KG1 (cell line): Measurements from ENCODE around the gene GPC4.
"Not testable (repeated sequence)": the region's sequence is repeated elsewhere in the genome, so short reads cannot be mapped to it uniquely, and the experiment has no call there.

Experiments used
- DNase-seq: peaks from one replicate; lab custom pipeline; 2025; lab: John Stamatoyannopoulos, UW

Gene GPC4

DNA sequence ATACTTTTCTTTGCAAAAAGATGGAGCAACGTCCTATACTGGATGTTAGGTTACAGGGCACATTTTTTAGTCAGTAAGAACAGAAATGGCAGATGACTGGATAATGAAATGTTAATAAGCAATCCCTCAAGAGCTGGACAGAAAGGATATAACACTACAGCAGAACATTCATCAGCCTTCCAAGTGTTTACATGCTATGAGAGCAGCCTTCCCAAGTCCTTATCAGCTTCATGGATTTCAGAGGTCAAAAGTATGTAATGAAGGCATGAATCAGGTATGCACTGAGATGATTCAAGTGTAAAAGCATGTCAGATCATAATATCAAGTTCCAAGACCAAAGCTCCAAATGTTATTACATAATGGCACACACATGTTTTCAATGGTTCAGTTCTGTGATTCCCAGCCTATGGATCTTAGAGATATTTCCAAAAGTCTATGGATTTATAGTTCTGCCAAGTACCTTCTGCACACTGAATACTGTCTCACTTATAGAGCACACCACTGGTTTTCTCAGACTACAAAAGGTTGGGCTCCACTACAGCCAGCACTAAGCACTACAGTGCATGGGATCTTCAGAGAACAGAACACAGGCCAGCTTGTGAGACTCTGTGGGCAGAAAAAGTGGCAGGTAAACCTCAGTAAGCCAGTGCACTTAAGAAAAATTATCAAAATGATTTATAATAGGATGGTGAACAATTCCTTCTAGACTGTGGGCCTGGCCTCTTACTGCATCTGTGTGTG is 49.2 kb downstream of the GPC4 start:
- DNase-seq: no peak

DNA sequence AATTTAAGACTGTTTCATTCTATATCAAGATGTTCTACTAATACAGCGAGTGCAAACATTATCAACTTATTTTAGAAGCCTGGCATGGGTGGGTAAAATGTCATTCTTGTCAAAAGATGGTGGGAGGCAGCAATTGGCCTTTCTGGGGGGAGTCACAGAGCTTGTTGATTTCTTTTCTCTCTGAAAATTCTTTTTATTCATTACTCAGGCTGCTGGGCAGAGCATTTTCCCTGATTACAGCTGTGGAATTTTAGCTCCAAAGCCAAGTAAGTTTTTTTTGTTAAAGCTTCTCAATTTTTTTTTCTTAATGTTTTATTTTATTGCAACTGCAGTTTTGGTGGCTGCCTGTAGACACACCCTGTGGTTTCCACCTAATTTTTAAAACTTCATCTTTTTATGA is 50.4 kb downstream of the GPC4 start:
- no peak for DNase-seq

DNA sequence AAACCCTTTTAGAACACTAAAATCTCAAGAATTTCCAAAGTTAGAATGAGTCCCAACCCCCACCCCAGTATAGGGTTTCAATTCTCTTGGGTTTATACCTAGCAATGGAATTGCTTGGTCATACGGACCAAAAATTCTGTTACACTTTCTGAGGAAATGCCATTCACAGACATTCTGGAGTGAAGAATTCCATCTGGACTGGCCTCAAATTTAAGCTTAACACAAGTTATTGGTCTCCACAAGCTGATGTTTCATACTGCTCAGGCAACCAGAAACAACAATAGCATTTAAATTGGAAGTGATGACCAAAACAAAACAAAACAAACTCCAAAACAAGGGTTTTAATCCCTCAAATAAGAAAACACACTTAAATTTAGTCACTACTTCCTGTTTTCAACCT is 51.1 kb downstream of the GPC4 start:
- DNase-seq: no peak

DNA sequence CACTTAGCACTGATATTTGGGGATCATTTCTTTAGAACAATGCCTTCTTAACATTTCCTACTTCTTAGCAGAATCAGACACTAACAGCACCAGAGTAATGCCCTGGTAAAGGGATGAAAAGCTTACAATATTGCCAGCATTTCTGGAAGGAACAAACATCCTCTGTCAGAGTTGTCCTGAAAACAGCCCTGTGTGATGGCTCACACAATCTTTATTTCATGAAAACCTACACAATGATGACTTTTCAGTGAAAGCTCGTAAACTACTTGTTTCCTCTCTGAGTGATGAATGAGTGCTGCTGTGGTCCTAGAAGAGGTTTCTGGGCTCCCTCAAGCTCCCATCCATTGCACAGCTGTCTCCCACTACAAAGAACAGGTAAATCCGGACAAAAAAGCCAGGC is 52.8 kb downstream of the GPC4 start:
- no peak for DNase-seq

DNA sequence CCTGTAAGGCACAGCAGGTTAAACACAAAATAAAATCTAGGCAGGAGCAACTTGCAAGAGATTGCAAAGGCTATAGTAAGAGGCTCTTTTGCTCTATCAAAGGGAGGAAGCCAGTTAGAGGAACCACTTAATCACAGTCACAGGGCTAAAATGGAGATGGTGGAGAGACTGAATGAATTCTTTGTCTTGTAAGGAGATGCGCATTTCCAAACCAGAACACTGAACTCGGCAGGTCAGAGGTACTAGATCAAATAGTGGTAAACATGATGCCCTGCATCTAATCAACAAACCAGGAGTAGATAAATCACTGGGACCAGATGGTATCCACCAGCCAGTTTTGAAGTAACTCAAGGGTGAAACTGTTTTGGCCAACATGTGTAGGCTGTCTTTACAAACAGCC is 55.8 kb downstream of the GPC4 start:
- DNase-seq: no peak

DNA sequence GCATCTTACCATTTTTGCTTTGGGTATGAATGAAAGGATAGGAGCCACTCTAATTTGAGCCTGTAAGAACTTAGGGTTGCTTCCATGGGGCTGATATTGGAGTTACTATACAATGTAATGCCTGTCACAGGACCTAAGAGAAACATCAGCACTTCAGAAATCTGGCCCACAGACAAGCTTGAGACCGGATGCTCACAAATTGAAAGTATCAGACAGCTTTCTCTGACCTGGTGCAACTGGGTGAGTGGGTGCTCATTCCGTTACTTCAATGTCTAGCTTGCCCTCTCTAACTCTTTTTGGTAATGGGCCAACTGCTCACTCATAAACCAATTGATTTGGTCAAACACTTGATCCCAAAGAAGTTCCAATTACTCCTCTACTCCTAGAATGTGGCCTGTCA is 62.1 kb downstream of the GPC4 start:
- DNase-seq: no peak

DNA sequence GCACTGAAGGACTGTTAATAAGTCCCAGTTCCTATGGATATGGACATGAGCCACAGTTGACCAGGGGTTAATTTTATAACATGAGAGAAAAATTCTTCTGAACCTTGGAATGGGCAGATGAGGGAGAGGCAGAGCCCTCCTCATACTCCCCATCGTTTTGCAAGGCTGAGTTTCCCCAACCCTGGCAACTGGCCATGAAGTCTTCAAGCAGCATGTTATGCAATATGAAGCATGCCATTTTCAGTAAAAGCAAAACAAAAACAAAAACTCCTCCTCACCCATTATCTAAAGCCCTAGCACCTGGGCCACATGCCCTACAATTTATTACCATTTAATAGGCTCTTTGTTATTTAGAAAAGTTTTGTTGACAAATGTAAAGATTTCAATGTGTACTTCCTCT is 64.5 kb downstream of the GPC4 start:
- DNase-seq: no peak

DNA sequence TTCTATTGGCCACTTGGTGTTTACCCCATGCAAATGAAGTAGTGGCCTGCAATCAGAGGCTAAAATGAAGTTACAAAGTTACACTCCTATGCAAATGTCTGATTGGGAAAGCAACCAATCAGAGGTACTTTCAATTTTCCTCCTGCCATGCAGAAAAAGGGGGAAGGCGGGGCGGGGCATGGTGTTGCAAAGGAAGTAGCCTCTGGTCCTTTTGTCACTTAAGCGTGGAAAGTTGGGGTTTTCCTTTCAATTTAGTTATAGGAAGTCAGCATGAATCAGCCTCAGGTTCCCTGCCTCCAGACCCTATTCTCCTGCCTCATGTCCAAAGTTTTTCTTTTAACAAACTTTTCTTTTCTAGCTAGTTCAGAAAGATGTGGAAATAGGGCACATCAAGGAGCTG is 69.3 kb downstream of the GPC4 start:
- no peak for DNase-seq

DNA sequence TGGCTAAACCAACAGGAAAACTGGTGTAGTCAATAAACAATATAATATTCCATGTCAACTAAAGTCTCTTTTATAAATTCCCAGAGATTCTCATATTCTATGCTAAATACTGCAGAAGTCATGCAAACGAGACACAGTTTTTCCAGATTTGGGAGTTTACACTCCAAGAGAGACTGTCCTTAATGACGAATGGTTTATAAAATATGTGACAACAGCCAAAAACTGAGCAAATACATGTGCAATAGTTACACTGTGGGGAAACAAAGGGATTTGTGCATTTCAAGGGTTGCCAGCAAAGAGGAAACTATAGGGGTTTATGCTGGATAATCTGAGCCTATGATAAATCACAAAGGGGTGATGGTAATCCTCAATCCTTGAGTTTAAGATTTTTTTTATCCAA is 75.7 kb downstream of the GPC4 start:
- DNase-seq: no peak

DNA sequence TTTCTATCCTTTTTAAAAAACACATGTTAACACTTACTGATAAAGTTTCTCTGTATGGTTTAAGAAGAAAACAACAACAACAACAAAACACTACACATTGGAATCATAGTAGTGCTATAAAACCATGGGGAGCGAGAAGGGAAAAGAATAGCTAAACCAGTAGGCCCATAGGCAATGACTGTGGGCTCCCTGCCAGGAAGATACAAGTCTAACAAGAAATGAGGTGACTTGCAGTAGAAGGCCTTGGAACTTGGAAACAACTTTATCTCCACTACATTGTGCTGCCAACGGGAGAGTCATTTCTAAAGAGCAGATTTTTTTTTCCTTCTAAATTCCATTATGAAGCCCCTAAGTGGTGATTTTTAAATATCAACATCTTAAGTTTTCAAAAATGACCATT is 78.0 kb downstream of the GPC4 start:
- no peak for DNase-seq

DNA sequence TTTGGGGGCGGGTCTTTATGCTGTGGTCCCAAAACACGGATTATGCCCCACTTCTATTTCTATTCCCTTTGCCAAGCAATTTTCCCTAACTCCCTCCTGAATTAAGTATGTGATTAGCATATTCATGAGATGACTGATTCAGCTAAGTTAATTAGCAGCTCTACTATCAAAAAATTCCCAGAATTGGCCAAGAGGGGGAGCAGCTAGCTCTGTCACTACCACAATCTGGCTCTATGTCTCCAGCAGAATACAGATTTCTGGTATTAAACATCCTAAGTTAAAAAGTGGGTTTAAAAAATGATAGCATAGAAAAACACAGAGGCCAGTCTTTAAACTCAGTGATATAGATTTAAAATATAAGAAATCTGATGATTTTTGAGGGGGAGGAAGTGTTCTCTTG is 80.3 kb downstream of the GPC4 start:
- DNase-seq: no peak

DNA sequence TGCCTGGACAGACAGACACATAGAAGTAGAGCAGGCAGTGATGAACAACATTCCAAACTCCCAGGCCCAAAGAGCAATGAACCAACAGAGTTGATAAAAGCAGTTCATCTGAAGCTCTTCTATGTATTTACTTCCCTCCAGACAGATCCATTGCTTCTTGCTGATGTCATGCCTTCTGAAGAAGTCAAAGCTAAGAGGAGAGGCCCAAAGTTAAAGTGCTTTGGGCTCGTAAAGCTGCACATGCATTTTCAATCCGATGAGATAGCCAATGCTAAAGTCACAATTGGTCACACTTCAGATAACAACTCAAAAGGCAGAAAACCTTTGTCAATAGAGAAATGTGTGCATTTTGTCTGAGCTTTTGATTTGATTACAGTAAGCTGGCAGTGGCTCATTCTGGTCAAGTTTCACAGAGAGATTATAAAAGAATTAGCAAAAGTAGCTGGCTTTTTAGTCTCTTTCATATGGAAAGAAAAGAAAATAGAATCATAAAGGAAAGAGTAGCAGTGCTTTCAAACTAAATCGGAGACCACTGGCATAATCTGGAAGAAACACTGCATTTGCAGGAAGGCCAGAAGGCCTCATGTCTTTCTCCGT is 82.0 kb downstream of the GPC4 start:
- no peak for DNase-seq

DNA sequence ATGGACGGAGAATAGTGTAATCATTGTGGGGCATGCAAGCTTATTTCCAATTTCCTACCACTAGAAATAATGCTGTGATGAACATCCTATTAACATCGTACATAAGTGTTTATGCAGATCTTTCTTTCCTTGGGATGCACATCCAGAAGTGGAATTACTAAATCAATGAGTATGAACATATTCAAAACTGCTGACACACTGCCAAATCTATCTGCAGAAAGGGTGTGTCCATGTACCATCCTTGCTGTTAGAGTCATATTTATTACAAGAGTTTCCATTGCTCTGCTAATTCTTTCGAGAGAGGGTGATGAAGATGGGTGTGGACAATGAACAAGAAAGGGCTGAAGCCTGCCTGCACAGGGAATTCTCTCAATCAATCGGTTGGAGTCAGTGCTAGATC is 82.6 kb downstream of the GPC4 start:
- DNase-seq: no peak

DNA sequence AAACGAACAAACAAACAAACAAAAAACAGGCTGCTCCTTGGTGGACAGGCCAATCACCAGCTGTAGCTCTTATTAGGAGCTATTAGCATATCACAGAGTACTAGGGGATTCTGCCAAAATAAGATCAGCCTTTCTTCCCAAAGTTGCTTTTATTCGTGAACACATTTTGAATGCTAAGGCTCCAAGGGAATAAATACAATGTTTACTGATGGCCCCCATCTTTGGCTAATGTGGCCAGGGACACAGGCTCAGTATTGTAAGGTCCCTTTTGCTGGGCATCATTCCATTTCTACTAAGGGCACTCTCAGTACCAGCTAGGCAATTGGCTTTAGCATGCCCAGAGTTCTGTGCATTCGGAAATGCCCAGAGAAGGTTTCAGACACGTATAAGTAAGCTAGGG is 84.3 kb downstream of the GPC4 start:
- DNase-seq: no peak

DNA sequence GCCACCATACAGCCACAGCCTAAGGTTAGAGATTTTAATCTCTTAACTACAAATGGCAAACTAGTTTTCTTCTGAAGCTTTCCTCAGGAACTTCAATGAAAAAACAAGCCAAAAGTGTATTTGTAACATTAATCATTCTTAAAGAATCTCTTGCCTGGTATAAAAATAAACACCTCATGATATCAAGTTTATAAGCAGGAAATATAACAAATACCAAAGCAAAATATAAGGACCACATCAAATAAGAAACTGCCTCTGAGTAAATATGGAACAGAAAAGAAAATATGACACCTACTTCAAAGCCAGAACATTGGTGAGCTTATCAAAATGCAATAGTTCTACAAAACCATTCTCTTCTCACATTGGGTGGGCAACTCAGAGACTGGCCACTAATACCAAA is 89.9 kb downstream of the GPC4 start:
- no peak for DNase-seq

DNA sequence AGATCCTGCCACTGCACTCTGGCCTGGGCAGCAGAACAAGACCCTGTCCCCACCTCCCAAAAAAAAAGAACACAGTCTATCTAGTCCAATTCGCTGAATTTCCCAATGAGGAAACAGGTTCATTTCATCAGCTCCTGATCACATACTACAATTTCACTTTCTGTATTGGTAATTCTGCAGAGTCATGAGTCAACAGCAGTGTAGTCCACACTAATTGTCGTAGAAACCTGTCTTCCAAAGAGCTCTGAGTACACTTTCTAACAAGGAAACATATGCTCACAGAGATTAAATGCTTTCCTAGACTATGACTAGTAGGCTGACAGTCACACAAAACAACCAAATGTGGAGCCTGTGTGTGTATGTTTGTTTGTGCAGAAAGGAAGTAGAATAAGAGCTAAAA is 91.9 kb downstream of the GPC4 start:
- no peak for DNase-seq

DNA sequence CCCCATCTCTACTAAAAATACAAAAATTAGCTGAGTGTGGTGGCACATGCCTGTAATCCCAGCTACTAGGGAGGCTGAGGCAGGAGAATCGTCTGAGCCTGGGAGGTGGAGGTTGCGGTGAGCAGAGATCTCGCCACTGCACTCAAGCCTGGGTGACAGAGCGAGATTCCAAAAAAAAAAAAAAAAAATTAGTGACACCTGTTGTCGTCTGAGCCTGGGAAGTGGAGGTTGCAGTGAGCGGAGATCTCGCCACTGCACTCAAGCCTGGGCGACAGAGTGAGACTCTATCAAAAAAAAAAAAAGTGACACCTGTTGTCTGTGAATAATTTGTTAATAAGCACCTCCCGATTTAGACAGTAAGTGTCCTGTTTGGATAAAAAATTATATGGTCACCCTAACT is 93.0 kb downstream of the GPC4 start:
- not testable (repeated sequence) for DNase-seq

DNA sequence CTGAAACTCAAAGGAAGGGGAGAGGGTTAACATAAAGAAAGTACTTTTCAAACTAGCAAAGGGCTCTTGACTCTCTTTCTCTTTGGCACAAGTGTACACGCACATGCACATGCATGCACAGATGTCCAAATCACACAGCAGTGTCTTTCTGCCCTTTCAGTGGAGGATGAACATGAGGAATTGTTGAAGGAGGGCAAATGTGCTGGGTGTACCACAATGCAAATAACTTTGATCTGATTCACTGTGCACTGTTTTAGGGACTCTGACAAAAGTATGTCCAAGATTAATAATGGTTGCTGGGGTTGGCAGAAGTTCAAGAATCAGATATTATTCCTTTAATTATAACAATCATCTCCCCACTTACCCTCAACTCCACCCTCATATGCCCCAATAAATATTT is 93.8 kb downstream of the GPC4 start:
- no peak for DNase-seq

DNA sequence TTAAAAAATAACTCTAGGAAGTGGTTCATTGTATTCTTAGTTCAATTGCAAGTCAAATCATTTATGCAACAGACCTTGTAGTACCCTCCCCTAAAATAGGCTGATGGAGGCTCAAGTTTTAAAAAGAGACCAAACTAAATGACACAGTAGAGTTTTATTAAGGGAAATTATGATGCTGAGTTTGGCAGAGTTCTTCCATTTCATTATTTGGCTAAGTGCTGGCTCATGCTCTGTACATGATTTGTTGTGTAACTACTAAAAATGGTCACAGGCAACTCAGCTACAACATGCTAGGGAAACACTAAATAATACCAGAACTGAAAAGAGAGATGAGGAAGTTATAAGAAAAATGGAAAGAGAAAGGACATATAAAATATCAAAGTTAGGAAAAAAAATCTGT is 101.0 kb downstream of the GPC4 start:
- DNase-seq: no peak

DNA sequence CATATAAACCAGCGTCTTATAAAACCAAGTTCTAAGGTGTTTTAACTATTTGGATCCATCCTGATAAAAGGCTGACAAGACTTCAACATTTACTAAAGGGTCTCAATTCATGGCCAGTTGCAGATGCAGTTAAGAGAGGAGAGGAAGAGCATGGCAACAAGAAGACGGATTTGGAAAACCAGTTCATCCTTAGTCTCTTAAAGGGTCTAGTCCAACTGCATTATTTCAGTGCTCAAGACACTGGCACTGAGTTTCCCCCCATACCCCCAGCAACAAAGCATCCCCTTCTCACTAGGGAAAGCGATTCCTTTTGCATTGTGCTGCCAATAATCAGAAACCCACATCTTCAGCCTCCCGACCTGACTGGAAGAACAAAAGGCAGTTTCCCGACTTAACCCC is 106.8 kb downstream of the GPC4 start:
- no peak for DNase-seq

DNA sequence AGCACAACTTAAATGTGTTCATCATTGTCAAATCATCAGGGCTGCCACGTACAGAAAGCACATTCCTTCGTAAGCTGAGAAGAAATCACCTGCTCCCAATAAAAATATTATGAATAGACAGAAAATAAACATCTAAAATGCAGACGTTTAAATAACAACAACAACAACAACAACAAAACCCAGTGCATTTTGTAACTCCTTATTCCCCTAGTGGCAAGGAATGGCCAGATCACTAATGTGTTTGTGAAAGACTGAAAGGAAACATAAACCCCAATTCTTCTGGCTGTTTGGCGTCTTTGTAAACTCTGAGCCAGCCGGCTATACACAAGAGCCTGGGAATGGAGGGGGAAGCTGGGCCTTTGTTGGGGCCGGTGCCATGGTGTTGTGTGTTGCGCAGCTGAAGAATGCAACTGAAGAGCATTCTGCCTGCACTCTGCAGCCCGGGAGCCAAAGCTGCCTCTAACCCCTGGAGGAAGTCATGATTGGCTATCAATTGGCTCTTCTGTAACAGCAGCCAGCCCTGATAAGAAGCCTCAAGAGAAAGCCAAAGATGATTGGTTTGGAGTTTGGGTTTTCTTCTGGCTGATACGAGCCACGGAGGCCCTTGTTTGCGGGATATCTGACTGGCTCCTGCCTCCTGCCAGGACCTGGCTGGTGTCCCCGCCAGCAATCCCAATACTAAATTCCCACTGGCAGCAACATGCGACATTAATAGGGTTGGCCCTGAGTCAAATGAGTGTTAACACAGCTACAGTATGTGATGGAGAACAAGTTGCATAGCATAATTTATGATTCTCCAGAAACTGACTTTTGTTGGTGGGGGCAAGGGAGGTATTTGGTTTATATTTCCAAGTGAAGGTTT is 107.4 kb downstream of the GPC4 start:
- no peak for DNase-seq

DNA sequence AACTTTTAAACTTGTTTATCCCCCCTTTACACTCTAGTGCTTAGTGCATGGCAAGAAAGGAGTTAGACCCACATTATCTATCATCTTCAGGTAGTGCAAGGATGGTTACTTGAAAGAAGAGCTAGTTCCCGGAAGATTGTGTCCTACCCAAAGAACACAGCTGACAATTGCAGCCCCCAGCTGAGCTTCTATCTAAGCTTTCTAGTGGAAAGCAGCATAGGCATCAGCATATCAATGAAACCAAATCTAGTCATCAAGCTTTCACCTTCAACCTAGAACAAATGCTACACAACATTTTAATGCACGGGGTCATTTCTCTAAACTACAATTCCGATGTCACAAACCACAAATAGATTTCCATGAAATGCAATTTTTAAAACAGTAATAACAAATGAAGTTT is 108.2 kb downstream of the GPC4 start:
- no peak for DNase-seq

DNA sequence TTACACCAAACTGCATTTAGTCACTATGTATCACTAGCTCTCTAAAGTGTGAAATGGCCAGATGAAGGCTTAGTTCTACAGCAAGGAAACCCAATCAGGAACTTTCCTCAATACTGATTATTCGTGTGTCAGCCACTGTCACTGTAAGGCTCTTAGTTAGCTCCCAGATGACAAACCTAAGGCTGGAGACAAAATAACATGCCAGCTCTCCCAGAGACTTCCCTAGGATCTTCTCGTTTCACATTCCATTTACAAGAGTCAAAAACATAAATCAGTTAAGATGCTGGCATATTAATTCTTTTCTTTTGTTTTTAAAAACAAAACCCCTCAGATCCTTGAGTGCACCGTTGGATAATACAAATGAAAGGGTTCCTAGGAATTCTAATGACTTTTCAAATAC is 109.0 kb downstream of the GPC4 start:
- DNase-seq: no peak
